ENCODE data around the gene SDCCAG8. TPM values are rescaled to one million over a fixed set of nuclear protein-coding genes. Genes with fewer than 3 reads are reported as not detected.

SDCCAG8 gene
- total and polyA plus RNA-seq, 2 donors from 2014 or later, result 29.6 to 53.2 TPM

- Histone ChIP-seq H3K9ac (ENCODE audit: low read length in 3 of 3) (no peak overlapping the region), H3K4me3 (ENCODE audit: low read length in 3 of 3) (no peak overlapping the region), H3K4me1 (ENCODE audit: control insufficient read depth in 2 of 3, insufficient read depth in 2 of 3, low read depth in 1 of 3, low read length in 3 of 3) (no peaks in the 10 kb centered on the region), H3K9me3 (ENCODE audit: control insufficient read depth in 2 of 3, insufficient read depth in 1 of 3, low read length in 3 of 3) (no peaks in the 10 kb centered on the region), H3K36me3 (ENCODE audit: control insufficient read depth in 2 of 3, insufficient read depth in 3 of 3, low read length in 3 of 3) (no peaks in the 10 kb centered on the region), H3K27ac (ENCODE audit: low read depth in 2 of 2, low read length in 2 of 2) (no peak overlapping the region), H3K27me3 (ENCODE audit: control insufficient read depth, insufficient read depth, low read length) (no peaks in the 10 kb centered on the region)
- no peak for TF ChIP-seq CTCF (IDR thresholded peaks at IDR 0.05; ENCODE audit: borderline replicate concordance, extremely low read depth, insufficient read depth)
- DNase-seq (no peak), FAIRE-seq (no peak)
- intact Hi-C loops (cut with DNase I), result no loop called here
These were observed 153.4 kb downstream of the SDCCAG8 start for GRCh38 chr1:243409284-243409683.

- no peak for TF ChIP-seq CTCF (IDR thresholded peaks at IDR 0.05; ENCODE audit: borderline replicate concordance, extremely low read depth, insufficient read depth)
- no peak for DNase-seq
- no peaks in the 10 kb centered on the region for H3K9me3 ChIP-seq (ENCODE audit: control insufficient read depth in 2 of 3, insufficient read depth in 1 of 3, low read length in 3 of 3)
- no peaks in the 10 kb centered on the region for H3K27me3 ChIP-seq (ENCODE audit: control insufficient read depth, insufficient read depth, low read length)
- no peak overlapping the region for H3K9ac ChIP-seq (ENCODE audit: low read length in 3 of 3)
- no peaks in the 10 kb centered on the region for H3K4me1 ChIP-seq (ENCODE audit: control insufficient read depth in 2 of 3, insufficient read depth in 2 of 3, low read depth in 1 of 3, low read length in 3 of 3)
- no peak for FAIRE-seq
- no peak overlapping the region for H3K4me3 ChIP-seq (ENCODE audit: low read length in 3 of 3)
- intact Hi-C loops (cut with DNase I), result no loop called here
- peaks cover 0 to 7% (median 0%) of the 10 kb centered on the region in 3 donors for H3K36me3 ChIP-seq (ENCODE audit: control insufficient read depth in 2 of 3, insufficient read depth in 3 of 3, low read length in 3 of 3)
- no peak overlapping the region for H3K27ac ChIP-seq (ENCODE audit: low read depth in 2 of 2, low read length in 2 of 2)
These were observed 155.6 kb downstream of the SDCCAG8 start for GRCh38 chr1:243411472-243411871.

GRCh38 chr1:243413431-243414151 lies 157.8 kb downstream of the SDCCAG8 start:
- intact Hi-C loops (cut with DNase I), result no loop called here
- no peak for TF ChIP-seq CTCF (IDR thresholded peaks at IDR 0.05; ENCODE audit: borderline replicate concordance, extremely low read depth, insufficient read depth)
- Histone ChIP-seq H3K9ac (ENCODE audit: low read length in 3 of 3) (no peak overlapping the region), H3K4me3 (ENCODE audit: low read length in 3 of 3) (no peak overlapping the region), H3K9me3 (ENCODE audit: control insufficient read depth in 2 of 3, insufficient read depth in 1 of 3, low read length in 3 of 3) (no peaks in the 10 kb centered on the region), H3K27me3 (ENCODE audit: control insufficient read depth, insufficient read depth, low read length) (no peaks in the 10 kb centered on the region), H3K27ac (ENCODE audit: low read depth in 2 of 2, low read length in 2 of 2) (no peak overlapping the region), H3K4me1 (ENCODE audit: control insufficient read depth in 2 of 3, insufficient read depth in 2 of 3, low read depth in 1 of 3, low read length in 3 of 3) (no peaks in the 10 kb centered on the region), H3K36me3 (ENCODE audit: control insufficient read depth in 2 of 3, insufficient read depth in 3 of 3, low read length in 3 of 3) (peaks cover 0 to 7% (median 0%) of the 10 kb centered on the region in 3 donors)
- DNase-seq (no peak), FAIRE-seq (no peak)

GRCh38 chr1:243414152-243414494 lies 158.3 kb downstream of the SDCCAG8 start:
- intact Hi-C loops (cut with DNase I), result no loop called here

More at GRCh38 chr1:243414152-243414494, 158.3 kb downstream of the SDCCAG8 start:
- no peak for DNase-seq
- H3K9ac ChIP-seq (ENCODE audit: low read length in 3 of 3), result no peak overlapping the region
- FAIRE-seq, result no peak
- H3K4me3 ChIP-seq (ENCODE audit: low read length in 3 of 3), result no peak overlapping the region
- H3K27me3 ChIP-seq (ENCODE audit: control insufficient read depth, insufficient read depth, low read length), result no peaks in the 10 kb centered on the region
- H3K4me1 ChIP-seq (ENCODE audit: control insufficient read depth in 2 of 3, insufficient read depth in 2 of 3, low read depth in 1 of 3, low read length in 3 of 3), result no peaks in the 10 kb centered on the region
- peaks cover 0 to 7% (median 0%) of the 10 kb centered on the region in 3 donors for H3K36me3 ChIP-seq (ENCODE audit: control insufficient read depth in 2 of 3, insufficient read depth in 3 of 3, low read length in 3 of 3)
- TF ChIP-seq CTCF (IDR thresholded peaks at IDR 0.05; ENCODE audit: borderline replicate concordance, extremely low read depth, insufficient read depth), result no peak
- no peak overlapping the region for H3K27ac ChIP-seq (ENCODE audit: low read depth in 2 of 2, low read length in 2 of 2)
- no peaks in the 10 kb centered on the region for H3K9me3 ChIP-seq (ENCODE audit: control insufficient read depth in 2 of 3, insufficient read depth in 1 of 3, low read length in 3 of 3)

Data from kidney (tissue), 14 donors.